PFSK-1 (cell line): Measurements from ENCODE around the gene CPA1.

Source experiments
- POLR2AphosphoS5 ChIP-seq: IDR thresholded peaks from 2 replicates; pipeline ENCODE4 v1.6.1; 2012; ENCODE audit warnings: low read depth, mild to moderate bottlenecking, control low read depth, low read length, moderate library complexity
- TAF1 ChIP-seq: IDR thresholded peaks from 2 replicates; pipeline ENCODE4 v1.6.1; 2012; ENCODE audit warnings: low read length, control low read depth, borderline replicate concordance; ENCODE audit not compliant: insufficient read depth

DNA sequence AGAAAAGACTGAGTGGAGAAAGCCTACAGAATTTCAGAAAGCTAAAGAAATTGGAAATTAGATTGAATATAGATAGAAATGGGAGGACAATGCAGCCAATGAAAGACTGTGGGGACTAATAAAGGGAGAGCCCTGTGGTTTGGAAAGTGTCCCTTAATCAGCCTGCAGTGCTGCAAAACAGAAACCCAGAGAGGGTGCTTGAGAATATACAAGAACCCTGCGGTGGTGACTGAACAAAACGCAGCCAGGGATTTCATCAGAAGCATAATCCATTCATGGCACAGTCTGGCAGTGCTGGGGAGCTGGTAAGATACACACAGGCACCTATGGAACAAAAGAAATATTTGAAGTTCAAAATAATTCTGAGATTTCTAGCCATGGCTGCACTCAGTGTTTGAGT, 41.4 kb downstream of the CPA1 start:
- TF ChIP-seq POLR2AphosphoS5 (no peak), TAF1 (no peak)
